DLD1 (cell line): ENCODE data around the gene TNFRSF1A.
"Not testable (repeated sequence)": the region's sequence is repeated elsewhere in the genome, so short reads cannot be mapped to it uniquely, and the experiment has no call there.

Experiments
- in situ Hi-C: cut with HindIII; loops from 2 replicates; pipeline ENCODE4 v1.10.0; 2017; ENCODE audit warnings: low sequenced_read_pairs

TNFRSF1A gene

GRCh38 chr12:6358881-6359280, 17.0 kb upstream of the TNFRSF1A start:
- in situ Hi-C loops: no loop called here

- in situ Hi-C loops: no loop called here
Observed at GRCh38 chr12:6356374-6356820, 14.5 kb upstream of the TNFRSF1A start.

- in situ Hi-C loops: no loop called here
Observed at GRCh38 chr12:6355491-6356373, 13.9 kb upstream of the TNFRSF1A start.

- in situ Hi-C loops: no loop called here
Observed at GRCh38 chr12:6354495-6355393, 12.9 kb upstream of the TNFRSF1A start.

- in situ Hi-C loops: no loop called here
Observed at GRCh38 chr12:6352193-6353173, 10.6 kb upstream of the TNFRSF1A start.

GRCh38 chr12:6351622-6352021, 9.7 kb upstream of the TNFRSF1A start:
- in situ Hi-C loops: no loop called here

- in situ Hi-C loops: no loop called here
Observed at GRCh38 chr12:6347367-6348338, 5.8 kb upstream of the TNFRSF1A start.

- in situ Hi-C loops: no loop called here
Observed at GRCh38 chr12:6346942-6347341, 5.1 kb upstream of the TNFRSF1A start.

GRCh38 chr12:6346235-6346832, 4.5 kb upstream of the TNFRSF1A start:
- in situ Hi-C loops: no loop called here

GRCh38 chr12:6345319-6346091, 3.6 kb upstream of the TNFRSF1A start:
- in situ Hi-C loops: no loop called here

GRCh38 chr12:6344101-6344660, 2.3 kb upstream of the TNFRSF1A start:
- in situ Hi-C loops: not testable (repeated sequence)

- in situ Hi-C loops: no loop called here
Observed at GRCh38 chr12:6343518-6343917, 1.6 kb upstream of the TNFRSF1A start.

GRCh38 chr12:6342140-6342889, 439 bp upstream of the TNFRSF1A start:
- in situ Hi-C loops: no loop called here

GRCh38 chr12:6340745-6341416, 995 bp downstream of the TNFRSF1A start:
- in situ Hi-C loops: no loop called here

- in situ Hi-C loops: no loop called here
Observed at GRCh38 chr12:6340032-6340638, 1.7 kb downstream of the TNFRSF1A start.

GRCh38 chr12:6338955-6339354, 2.9 kb downstream of the TNFRSF1A start:
- in situ Hi-C loops: no loop called here
